ENCODE data around the gene MRPL11.

DNA sequence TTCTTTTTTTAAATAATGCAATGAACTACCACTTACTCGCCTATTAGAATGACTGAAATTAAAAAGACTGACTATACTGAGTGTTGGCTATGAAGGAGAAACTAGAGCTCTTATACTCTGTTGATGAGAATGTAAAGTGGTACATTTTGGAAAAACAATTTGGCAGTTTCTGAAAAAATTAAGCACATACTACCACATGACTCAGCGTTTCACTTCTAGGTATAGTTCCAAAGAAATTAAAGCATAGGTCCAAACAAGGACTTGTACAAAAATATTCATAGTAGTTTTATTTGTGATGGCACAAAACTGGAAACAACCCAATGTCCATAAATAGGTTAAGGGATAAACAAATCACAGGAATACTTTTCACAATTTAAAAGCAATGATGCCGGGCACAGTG, 44.7 kb downstream of the MRPL11 start:
- TF ChIP-seq POLR2AphosphoS5 (IDR thresholded peaks at IDR 0.05; ENCODE audit: low read length) (no peak), FOXK2 (IDR thresholded peaks at IDR 0.05) (no peak), SMARCA5 (IDR thresholded peaks at IDR 0.05) (no peak), TCF7 (IDR thresholded peaks at IDR 0.05; ENCODE audit: borderline replicate concordance) (no peak), CBFB (IDR thresholded peaks at IDR 0.05; ENCODE audit: low read depth) (no peak), GABPA (IDR thresholded peaks at IDR 0.05; ENCODE audit: low read depth) (no peak), EZH2 (IDR thresholded peaks at IDR 0.05; ENCODE audit: borderline replicate concordance, control insufficient read depth, low read depth, low read length) (no peak), SPI1 (IDR thresholded peaks at IDR 0.05; ENCODE audit: borderline replicate concordance, insufficient read depth, low read depth, low read length) (no peak)
- TF ChIP-seq, protein P1, sequence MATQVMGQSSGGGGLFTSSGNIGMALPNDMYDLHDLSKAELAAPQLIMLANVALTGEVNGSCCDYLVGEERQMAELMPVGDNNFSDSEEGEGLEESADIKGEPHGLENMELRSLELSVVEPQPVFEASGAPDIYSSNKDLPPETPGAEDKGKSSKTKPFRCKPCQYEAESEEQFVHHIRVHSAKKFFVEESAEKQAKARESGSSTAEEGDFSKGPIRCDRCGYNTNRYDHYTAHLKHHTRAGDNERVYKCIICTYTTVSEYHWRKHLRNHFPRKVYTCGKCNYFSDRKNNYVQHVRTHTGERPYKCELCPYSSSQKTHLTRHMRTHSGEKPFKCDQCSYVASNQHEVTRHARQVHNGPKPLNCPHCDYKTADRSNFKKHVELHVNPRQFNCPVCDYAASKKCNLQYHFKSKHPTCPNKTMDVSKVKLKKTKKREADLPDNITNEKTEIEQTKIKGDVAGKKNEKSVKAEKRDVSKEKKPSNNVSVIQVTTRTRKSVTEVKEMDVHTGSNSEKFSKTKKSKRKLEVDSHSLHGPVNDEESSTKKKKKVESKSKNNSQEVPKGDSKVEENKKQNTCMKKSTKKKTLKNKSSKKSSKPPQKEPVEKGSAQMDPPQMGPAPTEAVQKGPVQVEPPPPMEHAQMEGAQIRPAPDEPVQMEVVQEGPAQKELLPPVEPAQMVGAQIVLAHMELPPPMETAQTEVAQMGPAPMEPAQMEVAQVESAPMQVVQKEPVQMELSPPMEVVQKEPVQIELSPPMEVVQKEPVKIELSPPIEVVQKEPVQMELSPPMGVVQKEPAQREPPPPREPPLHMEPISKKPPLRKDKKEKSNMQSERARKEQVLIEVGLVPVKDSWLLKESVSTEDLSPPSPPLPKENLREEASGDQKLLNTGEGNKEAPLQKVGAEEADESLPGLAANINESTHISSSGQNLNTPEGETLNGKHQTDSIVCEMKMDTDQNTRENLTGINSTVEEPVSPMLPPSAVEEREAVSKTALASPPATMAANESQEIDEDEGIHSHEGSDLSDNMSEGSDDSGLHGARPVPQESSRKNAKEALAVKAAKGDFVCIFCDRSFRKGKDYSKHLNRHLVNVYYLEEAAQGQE (IDR thresholded peaks at IDR 0.05; ENCODE audit: low read depth, low read length) = no peak
- TF ChIP-seq, protein P2, sequence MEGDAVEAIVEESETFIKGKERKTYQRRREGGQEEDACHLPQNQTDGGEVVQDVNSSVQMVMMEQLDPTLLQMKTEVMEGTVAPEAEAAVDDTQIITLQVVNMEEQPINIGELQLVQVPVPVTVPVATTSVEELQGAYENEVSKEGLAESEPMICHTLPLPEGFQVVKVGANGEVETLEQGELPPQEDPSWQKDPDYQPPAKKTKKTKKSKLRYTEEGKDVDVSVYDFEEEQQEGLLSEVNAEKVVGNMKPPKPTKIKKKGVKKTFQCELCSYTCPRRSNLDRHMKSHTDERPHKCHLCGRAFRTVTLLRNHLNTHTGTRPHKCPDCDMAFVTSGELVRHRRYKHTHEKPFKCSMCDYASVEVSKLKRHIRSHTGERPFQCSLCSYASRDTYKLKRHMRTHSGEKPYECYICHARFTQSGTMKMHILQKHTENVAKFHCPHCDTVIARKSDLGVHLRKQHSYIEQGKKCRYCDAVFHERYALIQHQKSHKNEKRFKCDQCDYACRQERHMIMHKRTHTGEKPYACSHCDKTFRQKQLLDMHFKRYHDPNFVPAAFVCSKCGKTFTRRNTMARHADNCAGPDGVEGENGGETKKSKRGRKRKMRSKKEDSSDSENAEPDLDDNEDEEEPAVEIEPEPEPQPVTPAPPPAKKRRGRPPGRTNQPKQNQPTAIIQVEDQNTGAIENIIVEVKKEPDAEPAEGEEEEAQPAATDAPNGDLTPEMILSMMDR (IDR thresholded peaks at IDR 0.05 in 2 of 3, conservative IDR thresholded peaks at IDR 0.05 in 1 of 3; ENCODE audit: control insufficient read depth in 2 of 3, extremely low read depth in 1 of 3, insufficient read depth in 1 of 3, low read depth in 3 of 3, low read length in 3 of 3) = no peak
- TF ChIP-seq, protein P3, sequence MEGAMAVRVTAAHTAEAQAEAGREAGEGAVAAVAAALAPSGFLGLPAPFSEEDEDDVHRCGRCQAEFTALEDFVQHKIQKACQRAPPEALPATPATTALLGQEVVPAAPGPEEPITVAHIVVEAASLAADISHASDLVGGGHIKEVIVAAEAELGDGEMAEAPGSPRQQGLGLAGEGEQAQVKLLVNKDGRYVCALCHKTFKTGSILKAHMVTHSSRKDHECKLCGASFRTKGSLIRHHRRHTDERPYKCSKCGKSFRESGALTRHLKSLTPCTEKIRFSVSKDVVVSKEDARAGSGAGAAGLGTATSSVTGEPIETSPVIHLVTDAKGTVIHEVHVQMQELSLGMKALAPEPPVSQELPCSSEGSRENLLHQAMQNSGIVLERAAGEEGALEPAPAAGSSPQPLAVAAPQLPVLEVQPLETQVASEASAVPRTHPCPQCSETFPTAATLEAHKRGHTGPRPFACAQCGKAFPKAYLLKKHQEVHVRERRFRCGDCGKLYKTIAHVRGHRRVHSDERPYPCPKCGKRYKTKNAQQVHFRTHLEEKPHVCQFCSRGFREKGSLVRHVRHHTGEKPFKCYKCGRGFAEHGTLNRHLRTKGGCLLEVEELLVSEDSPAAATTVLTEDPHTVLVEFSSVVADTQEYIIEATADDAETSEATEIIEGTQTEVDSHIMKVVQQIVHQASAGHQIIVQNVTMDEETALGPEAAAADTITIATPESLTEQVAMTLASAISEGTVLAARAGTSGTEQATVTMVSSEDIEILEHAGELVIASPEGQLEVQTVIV (IDR thresholded peaks at IDR 0.05; ENCODE audit: borderline replicate concordance, partially characterized antibody) = no peak

All from GM12878 (cell line).